ENCODE measurements around the gene MBOAT7. TPM values are rescaled to one million over a fixed set of nuclear protein-coding genes. Genes with fewer than 3 reads are reported as not detected.

MBOAT7 gene
- total RNA-seq, 1 experiment from 2014 or later = 109 TPM

DNA sequence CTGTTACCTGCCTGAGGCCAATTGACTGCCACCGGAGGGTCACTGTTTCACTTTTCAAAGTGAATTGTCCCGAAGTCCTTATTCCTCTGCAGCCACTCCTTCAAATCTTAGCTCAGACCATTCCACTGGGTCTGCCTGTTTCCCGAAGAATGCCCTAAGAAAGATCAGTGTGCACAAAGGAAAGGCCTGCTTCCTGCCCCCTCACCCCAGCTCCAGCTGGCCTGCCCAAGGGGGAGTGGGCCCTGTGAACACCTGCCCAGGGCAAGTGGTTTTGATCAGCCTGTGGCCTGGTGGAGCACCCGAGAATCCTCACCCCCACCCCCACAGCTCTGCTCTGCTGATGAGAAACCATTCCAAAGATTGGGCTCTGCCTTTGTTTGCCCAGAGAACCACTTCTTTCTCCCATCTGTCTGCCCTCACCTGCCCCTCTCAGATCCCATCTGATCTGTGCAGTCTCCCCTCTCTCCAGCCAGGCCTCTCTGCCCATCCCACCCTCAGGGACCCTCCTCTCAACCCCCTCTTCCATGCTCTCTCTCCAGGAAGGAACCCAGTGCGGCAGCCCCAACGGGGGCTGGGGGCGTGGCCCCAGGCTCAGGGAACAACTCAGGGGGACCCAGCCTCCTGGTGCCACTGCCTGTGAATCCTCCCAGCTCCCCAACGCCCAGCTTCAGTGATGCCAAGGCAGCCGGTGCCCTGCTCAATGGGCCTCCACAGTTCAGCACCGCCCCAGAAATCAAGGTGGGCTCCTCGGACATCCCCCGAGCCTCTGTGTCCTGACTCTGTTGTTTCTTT is 40.2 kb downstream of the MBOAT7 start:
- Mint-ChIP-seq H3K36me3 (peaks cover 79% of the 10 kb centered on the region), H3K27ac (peak overlapping the region; percentile 53; the same call in 1 of the 2 replicates), H3K27me3 (ENCODE audit: low read depth) (no peaks in the 10 kb centered on the region; the same call in 1 of the 2 replicates), H3K9me3 (no peaks in the 10 kb centered on the region), H3K4me3 (no peak overlapping the region), H3K4me1 (no peaks in the 10 kb centered on the region)
- TF ChIP-seq TCF7 (CRISPR knock-in tag; IDR thresholded peaks at IDR 0.05; ENCODE audit: low read depth) = no peak
- TF ChIP-seq, protein P1, sequence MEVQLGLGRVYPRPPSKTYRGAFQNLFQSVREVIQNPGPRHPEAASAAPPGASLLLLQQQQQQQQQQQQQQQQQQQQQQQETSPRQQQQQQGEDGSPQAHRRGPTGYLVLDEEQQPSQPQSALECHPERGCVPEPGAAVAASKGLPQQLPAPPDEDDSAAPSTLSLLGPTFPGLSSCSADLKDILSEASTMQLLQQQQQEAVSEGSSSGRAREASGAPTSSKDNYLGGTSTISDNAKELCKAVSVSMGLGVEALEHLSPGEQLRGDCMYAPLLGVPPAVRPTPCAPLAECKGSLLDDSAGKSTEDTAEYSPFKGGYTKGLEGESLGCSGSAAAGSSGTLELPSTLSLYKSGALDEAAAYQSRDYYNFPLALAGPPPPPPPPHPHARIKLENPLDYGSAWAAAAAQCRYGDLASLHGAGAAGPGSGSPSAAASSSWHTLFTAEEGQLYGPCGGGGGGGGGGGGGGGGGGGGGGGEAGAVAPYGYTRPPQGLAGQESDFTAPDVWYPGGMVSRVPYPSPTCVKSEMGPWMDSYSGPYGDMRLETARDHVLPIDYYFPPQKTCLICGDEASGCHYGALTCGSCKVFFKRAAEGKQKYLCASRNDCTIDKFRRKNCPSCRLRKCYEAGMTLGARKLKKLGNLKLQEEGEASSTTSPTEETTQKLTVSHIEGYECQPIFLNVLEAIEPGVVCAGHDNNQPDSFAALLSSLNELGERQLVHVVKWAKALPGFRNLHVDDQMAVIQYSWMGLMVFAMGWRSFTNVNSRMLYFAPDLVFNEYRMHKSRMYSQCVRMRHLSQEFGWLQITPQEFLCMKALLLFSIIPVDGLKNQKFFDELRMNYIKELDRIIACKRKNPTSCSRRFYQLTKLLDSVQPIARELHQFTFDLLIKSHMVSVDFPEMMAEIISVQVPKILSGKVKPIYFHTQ (CRISPR knock-in tag; IDR thresholded peaks at IDR 0.05) = no peak
- no peak for TF ChIP-seq SMAD4 (CRISPR knock-in tag; IDR thresholded peaks at IDR 0.05)
- TF ChIP-seq MYBL2 (CRISPR knock-in tag; IDR thresholded peaks at IDR 0.05) = no peak
- no peak for TF ChIP-seq ATF2 (CRISPR knock-in tag; IDR thresholded peaks at IDR 0.05; ENCODE audit: borderline replicate concordance, low read depth)
- TF ChIP-seq ZNF317 (CRISPR knock-in tag; IDR thresholded peaks at IDR 0.05; ENCODE audit: borderline replicate concordance, low read depth) = no peak
- no peak for TF ChIP-seq ERG (CRISPR knock-in tag; IDR thresholded peaks at IDR 0.05)
- TF ChIP-seq, protein P2, sequence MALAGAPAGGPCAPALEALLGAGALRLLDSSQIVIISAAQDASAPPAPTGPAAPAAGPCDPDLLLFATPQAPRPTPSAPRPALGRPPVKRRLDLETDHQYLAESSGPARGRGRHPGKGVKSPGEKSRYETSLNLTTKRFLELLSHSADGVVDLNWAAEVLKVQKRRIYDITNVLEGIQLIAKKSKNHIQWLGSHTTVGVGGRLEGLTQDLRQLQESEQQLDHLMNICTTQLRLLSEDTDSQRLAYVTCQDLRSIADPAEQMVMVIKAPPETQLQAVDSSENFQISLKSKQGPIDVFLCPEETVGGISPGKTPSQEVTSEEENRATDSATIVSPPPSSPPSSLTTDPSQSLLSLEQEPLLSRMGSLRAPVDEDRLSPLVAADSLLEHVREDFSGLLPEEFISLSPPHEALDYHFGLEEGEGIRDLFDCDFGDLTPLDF (CRISPR knock-in tag; IDR thresholded peaks at IDR 0.05) = no peak
- no peak for TF ChIP-seq ZNF219 (CRISPR knock-in tag; IDR thresholded peaks at IDR 0.05; ENCODE audit: borderline replicate concordance)
- no peak for TF ChIP-seq JAZF1 (CRISPR knock-in tag; IDR thresholded peaks at IDR 0.05)
- no peak for TF ChIP-seq SP1 (CRISPR knock-in tag; conservative IDR thresholded peaks at IDR 0.05)
- TF ChIP-seq, protein P3, sequence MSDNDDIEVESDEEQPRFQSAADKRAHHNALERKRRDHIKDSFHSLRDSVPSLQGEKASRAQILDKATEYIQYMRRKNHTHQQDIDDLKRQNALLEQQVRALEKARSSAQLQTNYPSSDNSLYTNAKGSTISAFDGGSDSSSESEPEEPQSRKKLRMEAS (CRISPR knock-in tag; IDR thresholded peaks at IDR 0.05) = no peak
- TF ChIP-seq ZNF532 (CRISPR knock-in tag; IDR thresholded peaks at IDR 0.05; ENCODE audit: borderline replicate concordance) = no peak
- TF ChIP-seq HMGA2 (CRISPR knock-in tag; IDR thresholded peaks at IDR 0.05) = no peak
- no peak for TF ChIP-seq NR1H2 (CRISPR knock-in tag; IDR thresholded peaks at IDR 0.05)
- POLR2A ChIA-PET = interaction anchor here (1.2 to 2.8 kb wide), 2 partner anchors 10 to 12 kb away, joined by 3 to 11 read pairs; partner anchors contain the start of genes CNOT3 and LENG1
- no peak for ATAC-seq
- DNase-seq (ENCODE audit: low spot score) = no peak
- CTCF ChIA-PET = no interaction called here

All from WTC11 (cell line).